GM23338 (cell line): ENCODE results near the gene SLC25A12.

Source experiments
- CREB1 ChIP-seq: fragments of 250-450 bp; sonication (Bioruptor Pico); IDR thresholded peaks from 2 replicates; pipeline ENCODE4 v1.5.0; 2020; ENCODE audit warnings: low read depth, mild to moderate bottlenecking, moderate library complexity
- CTCF ChIP-seq, 2 experiments: fragments of 200-600 bp in 1 of 2; sonication (generic) in 1 of 2; conservative IDR thresholded peaks; 2 replicates each; pipeline versions ENCODE4 v1.5.1 to v1.6.1; 2016 to 2017; ENCODE audit warnings: antibody characterized with exemption in 2 of 2, low read depth in 2 of 2, mild to moderate bottlenecking in 2 of 2, moderate library complexity in 1 of 2
- ETS1 ChIP-seq: IDR thresholded peaks from 2 replicates; pipeline ENCODE4 v1.6.1; 2016; ENCODE audit warnings: antibody characterized with exemption
- EZH2 ChIP-seq: fragments of 200-600 bp; sonication (generic); IDR thresholded peaks from one replicate; pipeline ENCODE4 v1.8.0; 2017; ENCODE audit warnings: antibody characterized with exemption, mild to moderate bottlenecking, low read depth; ENCODE audit not compliant: unreplicated experiment
- EZH2phosphoT487 ChIP-seq: fragments of 200-600 bp; sonication (generic); IDR thresholded peaks from one replicate; pipeline ENCODE4 v1.8.1; 2018; ENCODE audit warnings: antibody characterized with exemption; ENCODE audit not compliant: unreplicated experiment
- JUNB ChIP-seq: IDR thresholded peaks from one replicate; pipeline ENCODE4 v1.6.1; 2016; ENCODE audit warnings: antibody characterized with exemption; ENCODE audit not compliant: unreplicated experiment
- NANOG ChIP-seq: IDR thresholded peaks from 2 replicates; pipeline ENCODE4 v1.6.1; 2016; ENCODE audit warnings: antibody characterized with exemption, borderline replicate concordance
- POLR2AphosphoS5 ChIP-seq: IDR thresholded peaks from 2 replicates; pipeline ENCODE4 v1.6.1; 2016; ENCODE audit warnings: antibody characterized with exemption, low read depth
- STAT1 ChIP-seq: IDR thresholded peaks from one replicate; pipeline ENCODE4 v1.6.1; 2016; ENCODE audit warnings: antibody characterized with exemption; ENCODE audit not compliant: unreplicated experiment
- ZNF331 ChIP-seq: fragments of 250-450 bp; sonication (Bioruptor Pico); IDR thresholded peaks from 2 replicates; pipeline ENCODE4 v1.5.0; 2020; ENCODE audit warnings: low read depth, mild to moderate bottlenecking, moderate library complexity
- TF ChIP-seq, protein P1 (sequence below): IDR thresholded peaks from one replicate; pipeline ENCODE4 v1.6.1; 2018; ENCODE audit warnings: antibody characterized with exemption; ENCODE audit not compliant: unreplicated experiment

GRCh38 chr2:171811245-171811628 lies 82.8 kb downstream of the SLC25A12 start:
- TF ChIP-seq POLR2AphosphoS5, result no peak
- no peak for TF ChIP-seq EZH2phosphoT487
- TF ChIP-seq NANOG, result no peak
- peak; percentile 49 to 59 for TF ChIP-seq CTCF (conservative IDR thresholded peaks at IDR 0.05; ENCODE audit: low read depth in 2 of 2)
- no peak for TF ChIP-seq STAT1
- no peak for TF ChIP-seq EZH2
- TF ChIP-seq CREB1 (CRISPR knock-in tag), result no peak
- TF ChIP-seq, protein P1, sequence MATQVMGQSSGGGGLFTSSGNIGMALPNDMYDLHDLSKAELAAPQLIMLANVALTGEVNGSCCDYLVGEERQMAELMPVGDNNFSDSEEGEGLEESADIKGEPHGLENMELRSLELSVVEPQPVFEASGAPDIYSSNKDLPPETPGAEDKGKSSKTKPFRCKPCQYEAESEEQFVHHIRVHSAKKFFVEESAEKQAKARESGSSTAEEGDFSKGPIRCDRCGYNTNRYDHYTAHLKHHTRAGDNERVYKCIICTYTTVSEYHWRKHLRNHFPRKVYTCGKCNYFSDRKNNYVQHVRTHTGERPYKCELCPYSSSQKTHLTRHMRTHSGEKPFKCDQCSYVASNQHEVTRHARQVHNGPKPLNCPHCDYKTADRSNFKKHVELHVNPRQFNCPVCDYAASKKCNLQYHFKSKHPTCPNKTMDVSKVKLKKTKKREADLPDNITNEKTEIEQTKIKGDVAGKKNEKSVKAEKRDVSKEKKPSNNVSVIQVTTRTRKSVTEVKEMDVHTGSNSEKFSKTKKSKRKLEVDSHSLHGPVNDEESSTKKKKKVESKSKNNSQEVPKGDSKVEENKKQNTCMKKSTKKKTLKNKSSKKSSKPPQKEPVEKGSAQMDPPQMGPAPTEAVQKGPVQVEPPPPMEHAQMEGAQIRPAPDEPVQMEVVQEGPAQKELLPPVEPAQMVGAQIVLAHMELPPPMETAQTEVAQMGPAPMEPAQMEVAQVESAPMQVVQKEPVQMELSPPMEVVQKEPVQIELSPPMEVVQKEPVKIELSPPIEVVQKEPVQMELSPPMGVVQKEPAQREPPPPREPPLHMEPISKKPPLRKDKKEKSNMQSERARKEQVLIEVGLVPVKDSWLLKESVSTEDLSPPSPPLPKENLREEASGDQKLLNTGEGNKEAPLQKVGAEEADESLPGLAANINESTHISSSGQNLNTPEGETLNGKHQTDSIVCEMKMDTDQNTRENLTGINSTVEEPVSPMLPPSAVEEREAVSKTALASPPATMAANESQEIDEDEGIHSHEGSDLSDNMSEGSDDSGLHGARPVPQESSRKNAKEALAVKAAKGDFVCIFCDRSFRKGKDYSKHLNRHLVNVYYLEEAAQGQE, result no peak
- TF ChIP-seq ZNF331, result no peak
- no peak for TF ChIP-seq ETS1
- no peak for TF ChIP-seq JUNB
